ENCODE data around the gene TMEM140. TPM values are rescaled to one million over a fixed set of nuclear protein-coding genes. Genes with fewer than 3 reads are reported as not detected.

TMEM140 gene
- total and polyA plus RNA-seq, 2 of the 13 experiments (the other 11 are each of a cell fraction or from before 2014, with no cell fraction given) = 9.2 to 21.7 TPM

DNA sequence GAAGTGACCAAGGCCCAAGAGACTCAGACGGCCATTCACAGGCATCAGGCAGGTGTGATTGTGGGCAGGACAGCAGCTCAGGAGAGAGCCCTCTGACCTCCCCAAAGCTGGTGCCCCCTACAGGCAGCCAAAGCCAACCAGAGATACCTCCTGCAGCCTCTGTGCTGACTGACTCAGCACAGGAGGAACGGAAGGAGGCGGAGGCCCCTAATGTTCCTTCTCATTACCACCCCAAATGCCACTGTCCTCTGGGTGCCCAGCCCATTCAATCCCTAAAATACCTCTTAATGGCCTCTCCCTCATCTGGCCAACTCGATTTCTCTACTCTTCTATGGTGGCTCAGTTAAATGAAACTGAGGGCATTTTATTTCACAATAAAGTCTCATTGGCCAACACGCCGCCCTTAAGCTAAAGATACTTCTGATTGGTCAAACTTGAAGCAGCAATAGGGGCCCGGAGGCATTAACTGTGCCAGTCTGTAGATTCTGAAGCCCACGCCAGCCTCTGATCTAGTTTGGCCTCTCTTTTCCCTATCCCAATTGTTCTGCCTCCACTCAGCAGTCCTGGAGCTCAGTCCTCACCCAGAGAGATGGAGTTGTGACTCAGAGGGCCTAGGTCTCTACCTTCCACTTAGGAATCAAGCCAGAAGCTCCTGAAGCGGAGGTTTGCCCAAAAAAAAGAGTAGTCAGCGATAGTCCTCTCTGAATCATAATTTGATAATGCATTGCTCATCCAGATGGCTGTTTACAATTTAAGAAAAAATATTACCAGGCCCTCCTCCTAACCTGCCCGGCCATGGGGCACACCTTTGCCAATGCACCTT is 21.5 kb downstream of the TMEM140 start (continued):
- TF ChIP-seq RFX5 (IDR thresholded peaks at IDR 0.05; ENCODE audit: low read depth, low read length) (no peak), NFKB2 (CRISPR knock-in tag; IDR thresholded peaks at IDR 0.05; ENCODE audit: borderline replicate concordance) (no peak), HOXD1 (CRISPR knock-in tag; IDR thresholded peaks at IDR 0.05) (no peak), FOXJ3 (CRISPR knock-in tag; IDR thresholded peaks at IDR 0.05; ENCODE audit: borderline replicate concordance) (no peak), NAIF1 (CRISPR knock-in tag; IDR thresholded peaks at IDR 0.05; ENCODE audit: borderline replicate concordance) (no peak), ZNF614 (CRISPR knock-in tag; IDR thresholded peaks at IDR 0.05; ENCODE audit: borderline replicate concordance) (no peak), HOXA7 (CRISPR knock-in tag; IDR thresholded peaks at IDR 0.05) (no peak), CC2D1A (CRISPR knock-in tag; IDR thresholded peaks at IDR 0.05) (no peak), NCOA5 (CRISPR knock-in tag; IDR thresholded peaks at IDR 0.05) (no peak), ZNF430 (CRISPR knock-in tag; IDR thresholded peaks at IDR 0.05) (no peak), RARA (CRISPR knock-in tag; IDR thresholded peaks at IDR 0.05) (no peak), ZNF747 (CRISPR knock-in tag; IDR thresholded peaks at IDR 0.05; ENCODE audit: borderline replicate concordance) (no peak), RFX1 (IDR thresholded peaks at IDR 0.05) (no peak), FOXA3 (CRISPR knock-in tag; IDR thresholded peaks at IDR 0.05) (no peak), ZNF253 (CRISPR knock-in tag; IDR thresholded peaks at IDR 0.05; ENCODE audit: borderline replicate concordance) (no peak), DNMT1 (CRISPR knock-in tag; IDR thresholded peaks at IDR 0.05) (no peak), TOPORS (CRISPR knock-in tag; IDR thresholded peaks at IDR 0.05) (0 out of 2 replicates have a peak, but pooled peaks have one; percentile 16), ATF7 (IDR thresholded peaks at IDR 0.05) (no peak), ATF7 (CRISPR knock-in tag; IDR thresholded peaks at IDR 0.05) (no peak), ZFAT (CRISPR knock-in tag; conservative IDR thresholded peaks at IDR 0.05) (no peak), MIER3 (CRISPR knock-in tag; IDR thresholded peaks at IDR 0.05; ENCODE audit: borderline replicate concordance) (no peak)
- TF ChIP-seq, protein P1, sequence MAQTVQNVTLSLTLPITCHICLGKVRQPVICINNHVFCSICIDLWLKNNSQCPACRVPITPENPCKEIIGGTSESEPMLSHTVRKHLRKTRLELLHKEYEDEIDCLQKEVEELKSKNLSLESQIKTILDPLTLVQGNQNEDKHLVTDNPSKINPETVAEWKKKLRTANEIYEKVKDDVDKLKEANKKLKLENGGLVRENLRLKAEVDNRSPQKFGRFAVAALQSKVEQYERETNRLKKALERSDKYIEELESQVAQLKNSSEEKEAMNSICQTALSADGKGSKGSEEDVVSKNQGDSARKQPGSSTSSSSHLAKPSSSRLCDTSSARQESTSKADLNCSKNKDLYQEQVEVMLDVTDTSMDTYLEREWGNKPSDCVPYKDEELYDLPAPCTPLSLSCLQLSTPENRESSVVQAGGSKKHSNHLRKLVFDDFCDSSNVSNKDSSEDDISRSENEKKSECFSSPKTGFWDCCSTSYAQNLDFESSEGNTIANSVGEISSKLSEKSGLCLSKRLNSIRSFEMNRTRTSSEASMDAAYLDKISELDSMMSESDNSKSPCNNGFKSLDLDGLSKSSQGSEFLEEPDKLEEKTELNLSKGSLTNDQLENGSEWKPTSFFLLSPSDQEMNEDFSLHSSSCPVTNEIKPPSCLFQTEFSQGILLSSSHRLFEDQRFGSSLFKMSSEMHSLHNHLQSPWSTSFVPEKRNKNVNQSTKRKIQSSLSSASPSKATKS (CRISPR knock-in tag; IDR thresholded peaks at IDR 0.05) = no peak
- TF ChIP-seq, protein P2, sequence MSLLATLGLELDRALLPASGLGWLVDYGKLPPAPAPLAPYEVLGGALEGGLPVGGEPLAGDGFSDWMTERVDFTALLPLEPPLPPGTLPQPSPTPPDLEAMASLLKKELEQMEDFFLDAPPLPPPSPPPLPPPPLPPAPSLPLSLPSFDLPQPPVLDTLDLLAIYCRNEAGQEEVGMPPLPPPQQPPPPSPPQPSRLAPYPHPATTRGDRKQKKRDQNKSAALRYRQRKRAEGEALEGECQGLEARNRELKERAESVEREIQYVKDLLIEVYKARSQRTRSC (CRISPR knock-in tag; IDR thresholded peaks at IDR 0.05; ENCODE audit: low read depth) = no peak
- TF ChIP-seq, protein P3, sequence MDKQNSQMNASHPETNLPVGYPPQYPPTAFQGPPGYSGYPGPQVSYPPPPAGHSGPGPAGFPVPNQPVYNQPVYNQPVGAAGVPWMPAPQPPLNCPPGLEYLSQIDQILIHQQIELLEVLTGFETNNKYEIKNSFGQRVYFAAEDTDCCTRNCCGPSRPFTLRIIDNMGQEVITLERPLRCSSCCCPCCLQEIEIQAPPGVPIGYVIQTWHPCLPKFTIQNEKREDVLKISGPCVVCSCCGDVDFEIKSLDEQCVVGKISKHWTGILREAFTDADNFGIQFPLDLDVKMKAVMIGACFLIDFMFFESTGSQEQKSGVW (CRISPR knock-in tag; IDR thresholded peaks at IDR 0.05; ENCODE audit: borderline replicate concordance) = no peak
- TF ChIP-seq, protein P4, sequence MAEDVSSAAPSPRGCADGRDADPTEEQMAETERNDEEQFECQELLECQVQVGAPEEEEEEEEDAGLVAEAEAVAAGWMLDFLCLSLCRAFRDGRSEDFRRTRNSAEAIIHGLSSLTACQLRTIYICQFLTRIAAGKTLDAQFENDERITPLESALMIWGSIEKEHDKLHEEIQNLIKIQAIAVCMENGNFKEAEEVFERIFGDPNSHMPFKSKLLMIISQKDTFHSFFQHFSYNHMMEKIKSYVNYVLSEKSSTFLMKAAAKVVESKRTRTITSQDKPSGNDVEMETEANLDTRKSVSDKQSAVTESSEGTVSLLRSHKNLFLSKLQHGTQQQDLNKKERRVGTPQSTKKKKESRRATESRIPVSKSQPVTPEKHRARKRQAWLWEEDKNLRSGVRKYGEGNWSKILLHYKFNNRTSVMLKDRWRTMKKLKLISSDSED (CRISPR knock-in tag; IDR thresholded peaks at IDR 0.05) = no peak
- TF ChIP-seq, protein P5, sequence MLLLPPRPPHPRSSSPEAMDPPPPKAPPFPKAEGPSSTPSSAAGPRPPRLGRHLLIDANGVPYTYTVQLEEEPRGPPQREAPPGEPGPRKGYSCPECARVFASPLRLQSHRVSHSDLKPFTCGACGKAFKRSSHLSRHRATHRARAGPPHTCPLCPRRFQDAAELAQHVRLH (CRISPR knock-in tag; IDR thresholded peaks at IDR 0.05; ENCODE audit: borderline replicate concordance, low read depth) = peak; percentile 51; the same call in 1 of the 2 replicates
